Esophagus (tissue), 2 donors: ENCODE results near the gene WHRN. TPM values are rescaled to one million over a fixed set of nuclear protein-coding genes. Genes with fewer than 3 reads are reported as not detected.

ENCODE experiments used
- H3K27ac ChIP-seq, 2 donors: one replicate each; pipeline ENCODE4 v1.5.1; 2013; ENCODE audit warnings: low read depth in 2 of 2, mild to moderate bottlenecking in 2 of 2, inconsistent platforms in 1 of 2, low read length in 1 of 2, moderate library complexity in 1 of 2
- H3K27me3 ChIP-seq, 2 donors: one replicate each; pipeline ENCODE4 v1.6.1; 2013; ENCODE audit warnings: low read length in 2 of 2, control low read depth in 1 of 2, mild to moderate bottlenecking in 1 of 2; ENCODE audit not compliant: insufficient read depth in 2 of 2, control insufficient read depth in 1 of 2
- H3K36me3 ChIP-seq, 2 donors: one replicate each; pipeline ENCODE4 v1.6.1; 2013; ENCODE audit warnings: low read length in 1 of 2; ENCODE audit not compliant: control insufficient read depth in 2 of 2, insufficient read depth in 2 of 2
- H3K4me1 ChIP-seq, 2 donors: one replicate each; pipeline ENCODE4 v1.6.1; 2013; ENCODE audit warnings: low read length in 1 of 2; ENCODE audit not compliant: control insufficient read depth in 2 of 2, insufficient read depth in 2 of 2
- H3K4me3 ChIP-seq, 2 donors: one replicate each; pipeline ENCODE4 v1.5.1; 2013; ENCODE audit warnings: low read length in 2 of 2, mild to moderate bottlenecking in 2 of 2, low read depth in 1 of 2, moderate library complexity in 1 of 2
- H3K9me3 ChIP-seq, 2 donors: one replicate each; pipeline ENCODE4 v1.6.1; 2013; ENCODE audit warnings: mild to moderate bottlenecking in 2 of 2, low read depth in 1 of 2, low read length in 1 of 2, moderate library complexity in 1 of 2; ENCODE audit not compliant: control insufficient read depth in 2 of 2, insufficient read depth in 1 of 2
- WGBS, 2 donors: extraction: QIAGEN DNeasy Blood & Tissue Kit; methylation state at CpG; one replicate each; pipeline ENCODE4 v1.1.7; 2013; 5-methylcytosine and 5-hydroxymethylcytosine counted together
- polyA plus RNA-seq, 2 donors: library from polyadenylated mRNA; stranded (reverse); fragments of 200-250 nt; gene quantifications; one replicate each; pipeline ENCODE4 v1.2.3, GENCODE V29; 2013
- donor health status: healthy with polysubstance abuse.
- donor health status: Bipolar disorder and iron deficiency.

WHRN gene
- polyA plus RNA-seq = 1 to 10 TPM; 3.4 to 7.6 TPM

DNA sequence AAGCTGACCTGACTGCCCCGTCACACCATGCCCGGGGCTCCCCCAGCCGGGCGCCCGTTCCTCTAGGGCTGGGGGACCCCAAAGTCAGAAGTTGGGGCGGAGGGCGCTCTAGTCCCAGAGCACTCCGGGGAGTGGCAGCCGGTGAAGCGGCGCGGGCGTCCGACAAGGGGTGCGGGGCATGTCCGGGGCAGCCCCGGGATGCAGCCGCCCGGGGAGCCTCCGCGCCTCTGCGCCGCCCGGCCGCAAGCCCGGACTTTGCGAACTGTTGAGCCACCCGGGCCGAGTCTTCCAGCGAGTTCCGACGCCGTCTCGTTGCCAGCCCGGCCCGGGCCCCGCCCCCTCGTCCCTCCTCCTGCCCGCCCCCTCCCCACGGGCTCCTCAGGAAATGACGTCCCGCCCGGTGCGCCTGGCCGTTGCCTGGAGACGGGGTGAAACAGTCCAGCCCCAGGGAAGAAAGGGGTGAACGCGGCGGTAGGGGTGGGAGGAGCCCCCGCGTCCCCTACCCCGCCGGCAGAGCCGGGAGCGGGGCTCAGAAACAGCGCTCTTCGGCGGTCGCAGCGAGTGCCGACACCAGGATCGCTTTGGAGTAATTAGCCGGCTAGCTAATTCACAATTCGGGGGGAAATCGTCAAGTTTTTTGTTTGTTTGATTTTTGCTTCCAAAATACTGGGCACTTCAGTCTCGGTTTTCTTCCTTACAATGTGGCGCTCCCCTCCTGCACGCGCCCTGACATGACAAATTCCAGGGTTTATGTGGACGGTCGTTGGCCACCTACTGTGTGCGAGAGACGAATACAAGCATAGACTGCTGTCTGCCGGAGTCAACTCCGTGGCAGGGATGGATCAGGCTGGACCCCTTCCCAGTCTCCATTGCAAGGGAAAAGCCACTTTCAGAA is at the start of gene WHRN:
TSS of gene WHRN (minus strand) at position 287 of the 895 bp plus-strand sequence. CDS start 672 bp downstream, outside the sequence.
- WGBS, 2 donors = 1% methylated on average over 55 to 75 of the region's 75 CpGs
- no peaks in the 10 kb centered on the region for H3K36me3 ChIP-seq
- H3K4me3 ChIP-seq = peak within 1 kb of the TSS; percentile 62 to 65
- H3K27me3 ChIP-seq = no peaks in the 10 kb centered on the region
- H3K27ac ChIP-seq = peak within 1 kb of the TSS; percentile 75 to 77
- H3K4me1 ChIP-seq = peaks cover 4 to 11% of the 10 kb centered on the region in 2 donors
- no peaks in the 10 kb centered on the region for H3K9me3 ChIP-seq

DNA sequence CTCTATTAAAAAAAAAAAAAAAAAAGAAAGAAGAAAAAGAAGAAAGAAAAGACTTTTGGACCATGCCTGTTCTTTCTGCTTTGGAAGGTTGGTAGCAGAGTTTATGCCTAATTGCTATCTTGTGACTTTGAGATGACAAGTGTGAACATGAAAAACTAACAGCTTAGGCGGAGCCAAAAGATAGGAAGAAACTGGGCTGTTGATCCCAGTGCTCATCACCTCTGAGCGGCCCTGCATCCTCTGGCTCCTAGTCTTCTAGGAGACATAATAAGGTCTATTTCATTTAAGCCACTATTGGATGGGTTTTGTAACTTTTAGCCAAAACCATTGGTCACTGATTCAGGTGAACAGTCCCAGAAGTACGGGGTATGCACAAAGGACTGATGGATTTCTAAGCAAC is 47.9 kb upstream of the WHRN start:
- Histone ChIP-seq H3K4me1 (no peaks in the 10 kb centered on the region), H3K4me3 (no peak overlapping the region), H3K27me3 (no peaks in the 10 kb centered on the region), H3K27ac (no peak overlapping the region), H3K36me3 (no peaks in the 10 kb centered on the region), H3K9me3 (no peaks in the 10 kb centered on the region)
- 90 to 92% methylated on average over 3 of the region's 3 CpGs for WGBS, 2 donors

DNA sequence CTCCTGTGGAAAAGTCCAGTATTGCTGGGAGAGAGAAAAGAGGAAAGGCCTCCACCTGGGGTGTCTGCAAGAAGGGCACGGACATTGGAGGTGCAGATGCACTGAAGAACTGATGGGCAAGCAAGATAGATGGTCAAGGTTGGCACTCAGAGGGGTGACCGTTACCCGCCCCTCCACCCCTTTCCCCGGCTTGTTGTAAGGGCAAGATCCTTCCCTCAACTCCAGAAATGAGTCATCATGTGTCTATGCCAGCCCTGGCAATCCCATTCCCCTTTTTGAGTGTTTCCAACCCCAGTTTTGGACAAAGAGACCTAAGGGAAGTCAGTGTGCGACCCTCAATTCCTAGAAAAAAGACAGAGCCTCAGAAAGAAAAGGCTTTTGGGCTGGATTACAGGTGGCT is 47.4 kb upstream of the WHRN start:
- Histone ChIP-seq H3K9me3 (no peaks in the 10 kb centered on the region), H3K27ac (no peak overlapping the region), H3K4me1 (no peaks in the 10 kb centered on the region), H3K27me3 (no peaks in the 10 kb centered on the region), H3K36me3 (no peaks in the 10 kb centered on the region), H3K4me3 (no peak overlapping the region)
- 81 to 90% methylated on average over 5 of the region's 5 CpGs for WGBS, 2 donors

DNA sequence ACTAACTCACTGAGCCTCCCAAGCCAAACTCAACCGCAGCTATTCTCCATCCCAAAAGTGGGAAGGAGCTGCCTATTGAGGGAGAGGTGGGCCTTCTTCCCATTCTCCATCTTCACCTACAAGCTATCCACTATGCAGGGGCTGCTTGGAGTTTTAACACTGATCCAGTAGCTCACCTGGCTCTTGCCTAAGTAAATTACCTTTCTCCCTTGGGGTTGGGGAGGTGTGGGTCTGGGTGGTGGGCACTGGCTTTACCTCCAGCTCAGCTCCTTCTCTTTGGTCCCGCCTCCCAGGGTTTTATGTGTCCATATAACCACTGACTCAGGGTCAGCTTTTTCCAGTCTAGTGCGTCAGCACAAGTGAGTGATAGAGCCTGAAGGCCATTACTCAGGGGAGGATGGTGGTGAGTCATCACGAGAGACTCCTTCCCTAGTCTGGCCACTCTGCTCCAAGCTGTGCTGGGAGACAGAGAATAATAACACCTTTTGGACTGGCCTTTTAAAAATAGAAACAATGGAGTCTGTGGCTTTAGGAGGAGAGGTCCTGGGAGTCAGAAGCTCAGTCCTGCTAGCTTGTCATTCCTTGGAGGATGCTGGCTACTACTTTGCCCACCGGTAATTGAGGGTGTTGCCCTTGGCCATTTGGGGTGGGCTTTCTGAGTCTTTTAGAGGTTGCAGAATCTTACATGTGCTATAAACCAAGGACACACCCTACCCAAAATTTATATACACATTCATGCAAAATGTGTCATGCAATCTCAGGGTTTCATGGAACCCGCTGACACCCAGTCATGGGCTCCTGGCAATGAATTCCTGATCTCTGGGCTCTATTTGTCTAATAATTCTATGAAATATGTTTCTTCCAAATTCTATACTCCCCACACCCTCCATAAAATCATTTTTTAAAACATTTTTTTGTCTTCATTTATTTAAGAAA is 46.7 kb upstream of the WHRN start:
- H3K27ac ChIP-seq = no peak overlapping the region
- 57 to 61% methylated on average over 6 of the region's 6 CpGs for WGBS, 2 donors

DNA sequence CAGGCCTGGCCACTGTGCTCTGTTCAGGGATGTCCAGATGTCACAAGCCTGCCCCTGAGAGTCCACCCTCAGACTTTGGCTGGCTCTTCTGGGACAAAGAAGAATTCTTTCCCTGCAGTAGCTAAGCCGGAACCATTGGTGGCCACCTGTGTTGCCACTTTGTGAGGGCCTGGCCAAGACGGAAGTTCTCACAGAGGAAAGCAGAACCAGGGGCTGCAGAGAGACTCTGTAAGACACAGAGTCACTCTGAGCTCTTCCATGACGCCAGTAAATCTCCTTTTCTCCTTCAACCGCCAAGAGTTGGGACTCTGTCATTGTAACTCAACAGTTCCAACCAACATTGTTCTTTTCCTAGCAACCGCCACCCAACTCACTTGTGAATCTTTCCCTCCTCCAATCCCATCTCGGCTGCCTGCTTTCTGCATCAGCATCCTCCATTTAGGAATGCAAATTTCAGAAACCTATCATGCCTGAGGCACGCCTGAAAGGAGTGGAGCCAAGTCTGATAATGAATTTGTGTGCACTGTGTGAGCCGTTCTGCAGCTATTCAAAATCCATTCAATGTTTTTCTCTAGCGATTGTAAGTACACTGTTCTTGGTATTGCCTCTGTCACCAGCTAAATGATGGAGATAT is 44.5 kb upstream of the WHRN start:
- Histone ChIP-seq H3K27me3 (no peaks in the 10 kb centered on the region), H3K9me3 (no peaks in the 10 kb centered on the region), H3K27ac (no peak overlapping the region), H3K4me1 (no peaks in the 10 kb centered on the region), H3K36me3 (no peaks in the 10 kb centered on the region), H3K4me3 (no peak overlapping the region)
- WGBS, 2 donors = 59 to 69% methylated on average over 9 of the region's 9 CpGs

More for the DNA sequence above, 46.7 kb upstream of the WHRN start:
- Histone ChIP-seq H3K36me3 (no peaks in the 10 kb centered on the region), H3K27me3 (no peaks in the 10 kb centered on the region), H3K4me1 (no peaks in the 10 kb centered on the region), H3K4me3 (no peak overlapping the region), H3K9me3 (no peaks in the 10 kb centered on the region)

DNA sequence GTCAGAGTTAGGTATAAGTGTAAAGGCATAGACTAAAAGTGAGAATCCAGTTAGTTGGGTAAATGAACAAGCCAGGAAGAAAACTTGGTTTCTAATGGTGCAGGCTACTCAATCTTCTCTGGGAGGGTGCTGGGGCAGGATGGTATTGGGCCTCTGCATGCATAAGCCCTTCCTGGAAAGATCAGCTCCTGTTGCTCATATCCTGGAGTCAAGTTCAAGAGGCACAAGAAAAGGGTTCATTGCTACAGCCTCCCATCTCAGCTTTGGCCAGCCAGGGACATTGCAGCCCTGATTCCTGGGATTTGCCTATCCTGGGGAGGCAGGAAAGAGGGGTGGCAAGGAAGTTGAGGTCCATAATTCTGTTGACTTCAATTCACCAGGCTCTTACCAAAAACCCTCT is 41.6 kb upstream of the WHRN start:
- no peaks in the 10 kb centered on the region for H3K4me1 ChIP-seq
- H3K27ac ChIP-seq = no peak overlapping the region
- no peaks in the 10 kb centered on the region for H3K9me3 ChIP-seq
- H3K4me3 ChIP-seq = no peak overlapping the region
- no peaks in the 10 kb centered on the region for H3K27me3 ChIP-seq
- H3K36me3 ChIP-seq = no peaks in the 10 kb centered on the region

DNA sequence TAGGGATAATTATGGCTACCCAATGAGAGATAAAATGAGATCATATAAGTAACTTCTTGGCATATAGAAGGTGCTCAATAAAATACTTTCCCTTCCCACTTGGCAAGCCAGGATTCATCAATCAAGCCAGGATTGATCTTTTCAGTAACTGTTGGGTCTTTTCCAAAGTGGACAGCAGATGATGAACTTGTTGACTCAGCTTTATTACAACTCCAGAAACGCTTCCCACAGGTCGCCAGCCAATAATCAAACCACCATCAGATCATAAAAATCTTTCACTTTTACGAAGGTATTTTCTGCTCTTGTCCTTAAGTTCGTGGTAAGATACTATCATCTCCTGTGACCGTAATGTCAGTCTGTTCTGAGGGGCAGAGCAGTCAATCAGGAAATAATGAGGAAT is 39.8 kb upstream of the WHRN start:
- Histone ChIP-seq H3K9me3 (no peaks in the 10 kb centered on the region), H3K4me3 (no peak overlapping the region), H3K36me3 (no peaks in the 10 kb centered on the region), H3K4me1 (no peaks in the 10 kb centered on the region), H3K27ac (no peak overlapping the region), H3K27me3 (no peaks in the 10 kb centered on the region)
- WGBS, 2 donors = 60 to 75% methylated on average over 5 of the region's 5 CpGs

DNA sequence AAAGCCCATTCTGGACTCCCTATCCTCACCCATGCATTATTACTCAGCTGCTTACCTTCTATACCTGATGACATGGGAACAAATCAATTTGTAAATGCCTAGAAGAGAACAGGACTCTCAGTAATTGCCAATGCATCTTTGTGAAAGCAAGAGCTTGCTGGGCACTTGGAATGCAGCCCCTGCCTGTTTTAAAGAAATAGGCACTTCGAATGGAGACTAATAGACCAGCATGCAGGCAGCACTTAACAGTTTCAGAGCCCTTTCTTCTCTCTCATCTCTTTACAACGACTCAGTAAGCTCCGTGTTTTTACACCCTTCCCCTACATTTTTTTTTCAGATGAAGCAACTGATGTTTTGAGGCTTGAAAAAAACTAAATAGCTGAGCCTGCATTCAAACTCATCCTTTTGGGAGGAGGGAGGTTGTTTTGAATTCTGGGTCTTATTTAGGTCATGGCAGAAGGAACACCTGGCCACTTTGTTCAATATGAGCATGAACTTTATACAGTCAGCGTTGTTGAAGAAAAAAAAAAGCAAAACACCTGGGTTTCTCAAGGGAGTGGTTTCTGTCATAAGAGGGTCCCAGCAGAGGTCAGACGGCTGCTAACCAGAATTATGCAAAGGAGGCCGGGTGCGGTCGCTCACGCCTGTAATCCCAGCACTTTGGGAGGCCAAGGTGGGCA is 34.6 kb upstream of the WHRN start:
- Histone ChIP-seq H3K4me3 (no peak overlapping the region), H3K4me1 (no peaks in the 10 kb centered on the region), H3K27me3 (no peaks in the 10 kb centered on the region), H3K27ac (no peak overlapping the region), H3K9me3 (no peaks in the 10 kb centered on the region), H3K36me3 (no peaks in the 10 kb centered on the region)
- WGBS, 2 donors = 65 to 74% methylated on average over 9 of the region's 9 CpGs

DNA sequence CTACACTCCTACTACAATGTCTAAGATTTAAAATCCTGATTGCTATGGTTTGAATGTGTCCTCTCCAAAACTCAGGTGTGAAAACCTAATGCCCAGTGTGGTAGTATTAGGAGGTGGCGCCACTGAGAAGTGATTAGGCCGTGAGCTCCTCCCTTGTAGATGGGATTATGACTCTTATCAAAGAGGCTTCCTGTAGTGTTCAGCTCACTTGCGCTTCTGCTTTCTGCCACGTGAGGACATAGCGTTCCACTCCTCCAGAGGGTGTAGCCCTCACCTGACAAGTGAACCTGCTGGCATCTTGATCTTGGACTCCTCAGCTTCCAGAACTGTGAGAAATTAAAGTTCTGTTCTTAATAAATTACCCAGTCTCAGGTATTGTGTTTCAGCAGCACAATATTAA is 33.0 kb upstream of the WHRN start:
- H3K9me3 ChIP-seq = no peaks in the 10 kb centered on the region
- H3K27me3 ChIP-seq = no peaks in the 10 kb centered on the region
- H3K36me3 ChIP-seq = no peaks in the 10 kb centered on the region
- H3K4me3 ChIP-seq = no peak overlapping the region
- WGBS, 2 donors = 38 to 39% methylated on average over 5 of the region's 5 CpGs
- H3K27ac ChIP-seq = no peak overlapping the region
- H3K4me1 ChIP-seq = no peaks in the 10 kb centered on the region
